ENCODE data around the gene TNFSF8.

- TF ChIP-seq EZH2phosphoT487 (conservative IDR thresholded peaks at IDR 0.05; ENCODE audit: low read length), result no peak
- no peak for TF ChIP-seq CTCF (IDR thresholded peaks at IDR 0.05; ENCODE audit: insufficient read depth, low read length, poor library complexity, severe bottlenecking)
Observed at GRCh38 chr9:114958844-114959235, 28.4 kb upstream of the TNFSF8 start.
